NCI-H1105 (cell line): ENCODE data around the gene IFIT1B.
"Not testable (repeated sequence)": the region's sequence is repeated elsewhere in the genome, so short reads cannot be mapped to it uniquely, and the experiment has no call there.

Experiments
- DNase-seq: peaks from one replicate; lab custom pipeline; 2025; lab: John Stamatoyannopoulos, UW

IFIT1B gene, protein sequence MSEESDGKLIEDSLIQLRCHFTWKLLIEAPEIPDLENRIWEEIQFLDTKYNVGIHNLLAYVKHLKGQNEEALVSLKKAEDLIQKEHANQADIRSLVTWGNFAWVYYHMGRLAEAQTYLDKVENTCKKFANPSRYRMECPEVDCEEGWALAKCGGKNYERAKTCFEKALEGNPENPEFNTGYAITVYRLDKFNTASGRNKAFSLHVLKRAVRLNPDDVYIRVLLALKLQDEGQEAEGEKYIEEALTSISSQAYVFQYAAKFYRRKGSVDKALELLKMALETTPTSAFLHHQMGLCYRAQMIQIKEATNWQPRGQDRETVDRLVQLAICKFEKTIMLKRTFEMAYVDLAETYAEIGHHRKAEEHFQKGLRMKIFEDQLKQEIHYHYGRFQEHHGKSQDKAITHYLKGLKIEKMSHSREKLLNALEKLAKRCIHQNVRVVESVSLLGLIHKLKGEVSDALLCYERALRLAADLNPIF

DNA sequence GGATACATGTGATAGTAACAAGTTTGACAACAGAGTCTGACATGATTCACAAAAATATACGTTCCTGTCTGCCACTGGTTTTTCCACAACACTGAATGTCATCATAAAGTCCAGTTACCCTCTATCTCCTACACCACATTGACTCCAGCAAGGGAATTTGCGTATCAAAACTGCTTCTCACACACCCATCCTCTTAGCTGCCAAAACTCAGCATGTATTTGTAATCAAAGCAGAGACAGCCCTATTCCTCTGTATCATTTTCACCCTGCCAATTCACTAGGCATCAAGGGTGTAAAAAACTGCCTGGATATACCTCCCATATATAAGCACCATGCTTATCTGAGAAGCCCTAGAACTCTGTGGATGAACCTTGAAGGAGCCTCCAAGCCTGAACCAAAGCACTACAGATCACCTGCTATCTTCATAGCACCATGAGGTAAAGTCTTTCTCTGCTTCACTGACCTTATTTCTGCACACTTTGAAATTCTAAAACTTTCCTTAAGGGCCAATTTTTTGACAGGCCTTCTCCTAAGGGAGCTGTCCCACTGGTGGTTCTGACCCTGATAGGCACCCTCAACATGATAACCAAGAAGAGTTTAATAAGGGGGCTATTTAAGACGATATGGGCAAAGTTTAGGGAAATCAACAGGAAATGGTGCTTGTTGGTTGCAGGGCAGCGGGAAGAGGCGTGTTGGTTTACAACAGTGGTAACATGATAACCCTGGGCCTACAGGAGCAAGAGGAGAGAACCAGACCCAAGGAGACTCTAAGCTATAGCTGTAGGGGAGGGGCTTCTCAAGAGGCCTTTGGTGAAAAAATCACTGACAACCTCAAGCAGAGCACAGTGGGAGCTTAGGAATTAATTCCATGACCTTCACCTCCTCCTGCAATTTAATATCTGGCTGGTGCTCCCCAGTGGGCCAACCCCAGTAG lies at the start of gene IFIT1B:
IFIT1B (plus strand) TSS at position 352 of the 933 bp plus-strand sequence; CDS start at position 432, 80 bp downstream.
- DNase-seq, result no peak

DNA sequence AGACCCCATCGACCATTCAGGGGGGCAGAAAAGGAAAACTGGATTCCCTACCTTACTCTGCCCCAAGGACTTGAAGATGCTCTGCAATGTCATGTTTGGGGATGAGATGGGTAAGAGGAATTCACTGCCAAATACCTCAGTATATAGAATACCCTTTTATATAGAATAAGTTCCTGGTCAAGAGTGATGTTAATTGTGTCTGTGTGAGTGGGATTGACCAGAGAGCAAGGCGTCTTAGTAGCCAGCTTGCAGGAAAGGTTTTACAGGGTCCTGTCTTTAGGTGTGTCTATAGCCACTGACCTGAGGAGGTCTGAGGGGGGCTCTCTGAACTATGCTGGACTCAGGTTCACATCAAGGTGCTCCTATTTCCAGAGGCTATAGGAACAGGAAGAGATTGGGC lies 48.7 kb upstream of the IFIT1B start:
- no peak for DNase-seq

DNA sequence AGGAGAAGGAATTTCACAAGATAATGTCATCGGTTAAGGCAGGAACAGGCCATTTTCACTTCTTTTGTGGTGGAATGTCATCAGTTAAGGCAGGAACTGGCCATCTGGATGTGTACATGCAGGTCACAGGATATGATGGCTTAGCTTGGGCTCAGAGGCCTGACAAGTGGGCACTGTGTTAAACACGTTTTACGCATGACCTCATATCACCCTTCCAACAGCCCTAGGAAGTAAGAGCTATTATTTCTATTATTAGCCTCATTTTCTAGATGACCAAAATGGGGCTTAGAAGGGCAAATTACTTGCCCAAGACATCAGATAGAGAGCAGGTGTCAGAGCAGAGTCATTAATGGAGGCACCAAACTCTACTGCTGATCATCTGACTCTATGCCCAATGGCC lies 47.8 kb upstream of the IFIT1B start:
- DNase-seq, result not testable (repeated sequence)

DNA sequence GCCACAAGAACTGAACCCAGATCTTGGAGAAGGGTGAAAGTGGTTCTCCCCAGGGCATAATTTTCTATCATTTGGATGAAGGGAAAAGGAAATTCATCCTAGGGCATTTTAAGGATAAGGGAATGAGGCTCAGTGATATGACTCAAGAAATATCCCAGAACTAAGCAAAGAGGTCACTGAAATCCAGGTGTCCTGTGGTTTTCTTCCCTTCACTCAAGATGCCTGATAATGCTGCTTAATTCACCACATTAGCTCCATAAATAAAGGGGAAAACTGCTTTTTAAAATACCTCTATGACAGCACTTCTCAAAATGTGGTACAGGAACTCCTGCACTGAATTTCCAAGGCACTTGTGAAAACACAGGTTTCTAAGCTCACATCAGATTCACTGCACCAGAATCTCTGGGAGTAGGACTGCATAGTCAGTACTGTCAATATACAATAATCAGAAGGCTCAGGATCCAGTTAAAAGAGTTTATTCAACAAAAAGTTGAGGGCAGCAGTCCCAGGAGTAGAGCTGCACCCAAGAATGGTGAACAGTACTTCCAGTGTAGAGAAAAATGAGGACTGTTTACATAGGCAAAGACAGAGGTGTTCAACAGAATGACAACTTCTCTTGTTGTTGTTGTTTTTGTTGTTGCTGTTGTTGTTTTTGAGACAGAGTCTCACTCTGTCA lies 47.2 kb upstream of the IFIT1B start:
- DNase-seq, result no peak

DNA sequence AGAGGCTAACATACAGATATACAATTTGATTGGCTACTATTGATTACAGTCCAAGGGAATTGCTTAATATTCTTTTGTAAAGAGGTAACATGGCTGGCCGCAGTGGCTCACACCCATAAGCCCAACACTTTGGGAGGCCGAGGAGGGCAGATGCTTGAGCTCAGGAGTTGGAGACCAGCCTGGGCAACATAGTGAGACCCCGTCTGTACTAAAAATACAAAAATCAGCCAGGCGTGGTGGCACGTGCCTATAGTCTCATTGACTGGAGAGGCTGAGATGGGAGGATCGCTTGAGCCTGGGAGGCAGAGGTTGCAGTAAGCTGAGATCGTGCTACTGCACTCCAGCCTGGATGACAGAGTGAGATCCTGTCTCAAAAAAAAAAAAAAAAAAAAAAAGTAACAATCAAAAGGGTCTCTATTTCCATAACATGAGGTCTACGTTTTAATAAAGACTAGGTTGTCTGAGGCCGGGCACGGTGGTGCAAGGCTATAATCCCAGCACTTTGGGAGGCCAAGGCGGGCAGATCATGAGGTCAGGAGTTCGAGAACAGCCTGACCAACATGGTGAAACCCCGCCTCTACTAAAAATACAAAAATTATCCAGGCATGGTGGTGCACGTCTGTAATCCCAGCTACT lies 46.3 kb upstream of the IFIT1B start:
- DNase-seq, result not testable (repeated sequence)

DNA sequence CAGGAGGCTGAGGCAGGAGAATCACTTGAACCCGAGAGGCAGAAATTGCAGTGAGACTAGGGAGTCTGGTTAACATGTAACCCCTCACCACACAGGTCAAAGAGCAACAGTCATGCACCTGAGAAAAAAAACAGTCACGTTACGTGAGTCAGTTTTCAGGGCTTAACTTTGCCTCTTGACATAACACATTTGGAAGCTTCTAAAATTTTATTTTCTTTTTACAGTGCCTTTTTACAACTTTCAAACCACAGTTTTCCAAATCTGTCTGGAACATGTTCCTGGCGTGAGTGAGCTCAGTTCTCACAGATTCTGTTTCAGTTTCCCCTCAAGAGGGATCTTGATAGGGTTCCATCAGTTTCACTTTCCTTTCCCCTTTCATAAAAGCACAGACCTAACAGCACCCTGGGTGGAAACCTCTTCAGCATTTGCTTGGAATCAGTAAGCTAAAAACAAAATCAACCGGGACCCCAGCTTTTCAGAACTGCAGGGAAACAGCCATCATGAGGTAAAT lies 45.7 kb upstream of the IFIT1B start:
- DNase-seq, result no peak

DNA sequence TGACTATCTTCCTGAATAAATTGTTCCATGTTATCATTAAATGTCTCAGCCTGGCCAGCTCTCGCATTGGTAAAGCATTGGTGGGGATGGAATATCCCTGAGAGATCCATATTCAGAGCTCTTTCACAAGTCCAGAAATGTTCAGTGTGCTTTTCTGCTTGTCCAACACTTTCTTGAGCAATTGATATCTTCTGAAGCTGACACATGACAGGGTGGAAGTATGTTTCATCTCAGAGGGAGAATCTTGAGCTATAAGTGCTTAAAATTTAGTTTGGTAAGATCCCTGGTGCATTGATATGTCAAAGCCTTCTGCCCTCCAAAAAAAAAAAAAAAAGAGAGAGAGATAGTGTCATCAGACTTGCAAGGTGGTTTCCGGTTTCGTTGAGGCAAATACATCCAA lies 42.6 kb upstream of the IFIT1B start:
- no peak for DNase-seq

DNA sequence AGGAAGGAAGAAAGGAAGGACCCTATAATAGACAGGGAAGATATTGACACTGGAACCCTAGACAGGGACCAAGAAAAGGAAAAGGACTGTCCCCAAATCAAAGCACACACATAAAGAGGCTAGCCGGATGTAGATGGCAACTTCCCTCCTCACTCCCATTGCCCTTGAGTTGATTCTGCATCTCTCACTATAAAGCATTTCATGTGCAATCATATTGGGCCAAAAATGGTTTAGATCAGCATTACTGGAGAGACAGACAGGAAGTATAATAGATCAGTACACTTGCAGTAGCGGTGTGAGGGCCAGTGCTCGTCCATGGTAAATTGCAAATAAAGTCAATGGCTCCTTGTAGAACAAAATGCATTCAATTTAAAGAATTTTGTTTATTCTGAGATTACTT lies 41.6 kb upstream of the IFIT1B start:
- no peak for DNase-seq

DNA sequence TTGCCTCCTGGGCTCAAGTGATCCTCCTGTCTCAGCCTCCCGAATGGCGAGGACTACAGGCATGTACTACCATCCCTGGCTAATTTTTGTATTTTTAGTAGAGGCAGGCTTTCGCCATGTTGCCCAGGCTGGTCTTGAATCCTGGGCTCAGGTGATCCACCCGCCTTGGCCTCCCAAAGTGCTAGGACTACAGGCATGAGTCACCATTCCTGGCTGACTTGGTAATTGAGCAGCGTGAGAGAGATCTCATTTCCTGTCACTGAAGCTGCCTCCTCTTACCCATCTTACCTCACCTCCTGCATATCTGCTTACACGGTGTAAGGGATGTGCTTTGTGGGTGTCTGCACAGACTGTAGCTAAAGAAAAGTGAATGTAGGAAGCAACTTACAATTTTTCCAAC lies 40.4 kb upstream of the IFIT1B start:
- DNase-seq, result no peak

DNA sequence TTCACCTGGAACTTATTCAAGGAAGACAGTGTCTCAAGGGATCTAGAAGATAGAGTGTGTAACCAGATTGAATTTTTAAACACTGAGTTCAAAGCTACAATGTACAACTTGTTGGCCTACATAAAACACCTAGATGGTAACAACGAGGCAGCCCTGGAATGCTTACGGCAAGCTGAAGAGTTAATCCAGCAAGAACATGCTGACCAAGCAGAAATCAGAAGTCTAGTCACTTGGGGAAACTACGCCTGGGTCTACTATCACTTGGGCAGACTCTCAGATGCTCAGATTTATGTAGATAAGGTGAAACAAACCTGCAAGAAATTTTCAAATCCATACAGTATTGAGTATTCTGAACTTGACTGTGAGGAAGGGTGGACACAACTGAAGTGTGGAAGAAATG lies 39.1 kb upstream of the IFIT1B start:
- DNase-seq, result no peak

DNA sequence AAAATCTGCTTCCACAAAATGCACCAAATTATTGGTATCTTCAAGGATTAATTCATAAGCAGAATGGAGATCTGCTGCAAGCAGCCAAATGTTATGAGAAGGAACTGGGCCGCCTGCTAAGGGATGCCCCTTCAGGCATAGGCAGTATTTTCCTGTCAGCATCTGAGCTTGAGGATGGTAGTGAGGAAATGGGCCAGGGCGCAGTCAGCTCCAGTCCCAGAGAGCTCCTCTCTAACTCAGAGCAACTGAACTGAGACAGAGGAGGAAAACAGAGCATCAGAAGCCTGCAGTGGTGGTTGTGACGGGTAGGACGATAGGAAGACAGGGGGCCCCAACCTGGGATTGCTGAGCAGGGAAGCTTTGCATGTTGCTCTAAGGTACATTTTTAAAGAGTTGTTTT lies 38.0 kb upstream of the IFIT1B start:
- no peak for DNase-seq

DNA sequence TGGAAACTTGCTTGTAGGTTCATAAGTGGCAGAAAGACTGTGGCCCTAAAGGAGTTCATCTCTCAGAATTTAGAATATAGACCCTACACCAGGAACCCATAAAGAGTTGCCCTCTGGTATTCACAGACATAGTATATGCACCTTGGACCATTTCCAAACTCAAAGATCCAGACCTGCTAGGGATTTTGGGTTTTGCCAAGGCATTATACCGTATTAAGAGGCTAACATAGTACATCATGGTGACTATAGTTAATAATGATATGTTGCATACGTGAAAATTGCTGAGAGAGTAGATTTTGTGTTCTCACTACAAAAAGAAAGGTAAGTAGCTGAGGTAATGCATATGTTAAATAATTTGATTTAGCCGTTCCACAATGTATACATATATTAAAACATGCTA lies 36.2 kb upstream of the IFIT1B start:
- no peak for DNase-seq

DNA sequence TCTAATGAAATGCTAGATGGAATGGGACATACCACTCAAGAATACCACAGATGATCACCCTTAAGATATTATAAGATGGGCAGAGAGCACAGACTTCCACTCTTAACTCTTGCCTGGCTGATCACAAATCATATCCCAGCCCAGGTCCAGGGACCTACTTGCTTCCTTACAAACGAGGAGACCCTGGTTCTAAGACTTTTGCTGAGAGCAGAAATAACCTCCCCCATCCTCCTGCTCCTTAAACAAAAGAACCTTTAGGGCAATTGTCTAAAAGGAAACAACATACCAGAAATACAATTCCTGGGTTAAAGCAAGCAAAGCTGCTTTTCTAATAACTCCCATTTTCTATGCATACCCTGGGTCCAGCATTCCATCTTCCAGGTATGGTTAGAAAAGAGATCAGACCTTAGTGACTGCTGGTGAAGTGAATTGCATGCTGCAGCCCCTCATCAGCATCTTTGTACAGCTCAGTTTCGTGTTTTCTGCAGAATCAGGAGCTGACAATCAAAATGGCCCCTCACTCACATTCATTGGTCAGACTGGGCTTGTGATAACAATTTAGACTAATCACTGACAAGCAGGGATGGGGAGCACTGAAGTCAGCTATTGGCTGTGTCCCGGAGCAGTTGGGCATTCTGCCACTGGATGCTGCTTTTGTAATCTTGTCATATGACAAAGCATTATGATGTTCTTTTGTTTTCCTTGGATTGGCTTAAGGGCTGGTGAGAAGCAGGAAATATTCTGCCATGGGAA lies 35.5 kb upstream of the IFIT1B start:
- DNase-seq, result no peak

DNA sequence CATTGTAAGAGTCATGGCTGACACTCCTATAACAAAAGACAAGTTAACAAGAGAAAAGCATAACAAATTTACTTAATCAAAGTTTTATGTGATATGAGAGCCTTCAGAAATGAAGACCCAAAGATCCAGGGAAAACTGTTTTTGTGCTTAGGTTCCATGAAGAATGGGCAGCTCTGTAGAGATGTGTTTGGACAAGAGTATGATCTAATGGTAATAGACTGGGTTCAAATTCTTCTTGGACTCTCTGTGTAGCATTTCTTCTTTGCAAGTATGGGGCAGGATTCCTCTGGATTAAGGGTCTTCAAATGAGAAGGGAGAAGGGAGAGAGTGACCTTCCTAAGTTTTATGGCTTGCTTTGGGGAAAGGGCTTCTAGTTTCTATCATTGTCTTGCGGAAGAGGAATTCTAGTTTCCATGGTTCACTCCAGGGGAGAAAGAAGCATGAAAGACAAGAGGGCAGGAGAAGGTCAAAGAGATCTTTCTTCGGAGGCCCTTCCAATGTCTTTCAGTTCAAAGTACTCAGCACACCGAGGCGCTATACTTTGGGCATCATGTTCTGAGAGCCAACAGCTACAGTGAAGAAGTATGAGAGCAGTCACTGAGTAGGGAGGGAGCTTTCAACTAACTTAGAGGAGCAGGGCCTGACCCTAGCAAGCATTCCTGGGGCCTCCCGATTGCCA lies 34.6 kb upstream of the IFIT1B start:
- DNase-seq, result no peak

DNA sequence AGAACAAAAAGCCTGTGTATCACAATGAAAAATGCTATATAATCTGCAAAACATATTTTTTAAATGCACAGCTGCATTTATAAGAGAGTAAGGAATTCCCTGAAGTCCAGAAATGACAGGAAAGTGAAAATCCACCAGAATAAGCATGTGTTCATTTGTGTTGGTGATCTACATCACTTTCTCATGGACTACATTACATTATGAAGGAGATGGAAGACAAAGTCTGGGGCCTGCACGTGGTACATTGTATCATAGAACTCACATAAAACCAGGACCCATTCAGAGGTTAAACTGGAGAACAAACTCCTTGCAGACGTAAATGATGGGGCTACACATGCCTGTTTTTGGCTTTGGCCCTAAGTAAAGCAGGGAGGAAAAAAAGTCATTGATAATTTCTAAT lies 33.7 kb upstream of the IFIT1B start:
- no peak for DNase-seq

DNA sequence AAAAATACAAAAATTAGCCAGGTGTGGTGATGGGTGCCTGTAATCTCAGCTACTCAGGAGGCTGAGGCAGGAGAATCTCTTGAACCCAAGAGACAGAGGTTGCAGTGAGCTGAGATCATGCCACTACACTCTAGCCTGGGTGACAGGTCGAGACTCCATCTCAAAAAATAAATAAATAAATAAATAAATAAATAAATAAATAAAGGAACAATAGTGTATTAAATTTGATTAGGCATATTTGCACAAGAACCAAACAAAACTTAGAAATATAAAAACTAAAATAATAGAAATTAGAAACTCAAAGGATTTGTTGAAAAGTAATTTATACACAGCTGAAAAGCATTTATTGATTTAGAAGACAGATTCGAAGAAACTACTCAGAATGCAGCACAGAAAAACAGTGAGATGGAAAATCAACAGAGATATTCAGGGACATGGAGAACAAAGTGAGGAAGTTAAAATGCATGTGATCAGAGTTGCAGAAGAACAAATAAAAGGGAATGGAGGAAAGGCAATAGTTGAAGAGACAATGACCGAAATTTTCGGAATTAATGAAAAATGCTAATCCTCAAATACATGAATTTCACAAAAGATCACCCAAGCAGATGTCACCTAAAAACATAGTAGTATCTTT lies 32.4 kb upstream of the IFIT1B start:
- no peak for DNase-seq

DNA sequence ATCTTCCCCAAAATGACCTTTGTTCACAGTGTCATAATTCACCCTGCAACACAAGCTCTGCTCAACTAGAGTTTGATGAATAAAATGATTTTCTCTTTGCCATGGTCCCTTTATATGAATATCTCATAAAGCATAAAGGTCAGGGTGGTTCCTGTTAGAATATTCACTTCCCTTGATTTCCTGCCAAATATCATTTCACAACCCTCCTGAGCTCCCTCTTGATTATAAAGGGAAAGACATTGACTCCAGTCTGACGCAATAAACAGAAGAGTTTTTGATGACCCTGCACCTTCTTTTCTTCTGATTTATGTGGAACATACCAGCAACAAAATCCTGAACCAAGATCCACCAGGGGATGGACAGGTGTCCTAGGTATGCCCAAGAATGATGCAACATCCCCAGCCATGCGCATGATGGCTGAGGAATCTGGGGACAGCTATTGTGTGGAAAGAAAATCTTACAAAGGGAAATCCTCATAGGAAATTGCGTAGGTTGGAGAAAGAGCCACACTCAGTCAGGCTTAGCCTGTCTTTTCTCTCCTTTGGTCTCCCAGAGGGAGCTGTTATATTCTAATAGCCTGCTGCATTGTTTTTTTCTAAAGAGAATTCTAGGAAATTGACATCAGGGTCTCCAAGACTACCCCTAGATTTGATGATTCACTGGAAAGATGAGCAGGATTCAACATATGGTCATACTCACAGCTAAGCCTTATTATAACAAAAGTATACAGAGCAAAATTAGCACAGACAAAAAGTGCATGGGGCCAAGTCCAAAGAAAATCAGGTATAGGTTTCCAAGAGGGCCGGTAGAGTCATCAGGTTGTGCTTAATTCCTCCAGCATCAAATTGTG lies 31.2 kb upstream of the IFIT1B start:
- no peak for DNase-seq

DNA sequence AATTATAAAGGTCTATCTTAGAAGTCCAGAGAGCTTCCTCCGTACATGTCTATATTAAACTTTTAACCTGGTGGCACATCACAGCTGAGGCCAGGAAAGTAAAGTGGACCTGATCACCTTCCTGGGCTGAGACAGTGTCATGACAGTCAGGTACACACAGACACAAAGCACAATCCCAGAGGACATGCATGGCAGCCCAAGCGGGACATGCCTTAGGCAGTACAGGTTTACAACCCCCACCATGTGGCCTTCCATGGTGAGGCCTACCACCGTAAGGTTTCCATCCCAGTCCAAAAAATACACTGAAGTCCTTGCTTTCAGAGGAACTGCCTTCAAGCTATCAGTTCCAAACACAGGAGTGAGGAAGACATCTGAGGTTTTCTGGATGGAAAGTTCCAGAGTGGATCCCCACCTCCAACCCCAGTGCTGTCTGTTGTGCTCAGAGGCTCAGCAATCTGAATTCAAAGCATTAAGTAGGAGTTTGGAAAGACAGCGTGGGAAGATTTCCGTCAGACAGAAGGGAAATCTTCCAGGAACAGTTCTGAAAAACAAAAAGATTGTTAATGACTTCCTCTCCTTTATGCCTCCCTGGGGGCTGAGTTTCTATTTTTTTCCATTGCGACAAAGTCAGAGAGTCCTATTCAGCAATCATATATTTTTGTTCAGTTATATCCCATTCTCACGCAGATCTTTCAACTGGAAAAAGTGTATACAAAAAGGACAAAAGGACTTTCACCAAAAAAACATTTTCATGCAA lies 30.0 kb upstream of the IFIT1B start:
- no peak for DNase-seq
